Transverse colon (tissue), 4 donors: ENCODE data around the gene CSTB.

ENCODE experiments used
- EP300 ChIP-seq: sonication (generic); formaldehyde crosslinking; IDR thresholded peaks from one replicate; pipeline ENCODE4 v1.6.1; 2017; ENCODE audit warnings: antibody characterized with exemption, low read depth
- POLR2A ChIP-seq: fragments of 450-650 bp; IDR thresholded peaks from one replicate; pipeline ENCODE4 v1.6.1; 2016; ENCODE audit warnings: antibody characterized with exemption, mild to moderate bottlenecking, moderate library complexity
- POLR2AphosphoS5 ChIP-seq, 3 donors: sonication (generic); formaldehyde crosslinking; IDR thresholded peaks; one replicate each; pipeline ENCODE4 v1.6.1; 2016; ENCODE audit warnings: antibody characterized with exemption in 3 of 3
- TF ChIP-seq, protein P1 (sequence below), 5 experiments: fragments of 200-600 bp in 3 of 5; fragments of 450-650 bp in 2 of 5; sonication (generic) in 3 of 5; IDR thresholded peaks; 1 replicate in 2 of 5; 2 replicates in 3 of 5; pipeline ENCODE4 v1.5.1; 2016 to 2017; ENCODE audit warnings: antibody characterized with exemption in 5 of 5, inconsistent platforms in 3 of 5, mild to moderate bottlenecking in 2 of 5, moderate library complexity in 1 of 5

DNA sequence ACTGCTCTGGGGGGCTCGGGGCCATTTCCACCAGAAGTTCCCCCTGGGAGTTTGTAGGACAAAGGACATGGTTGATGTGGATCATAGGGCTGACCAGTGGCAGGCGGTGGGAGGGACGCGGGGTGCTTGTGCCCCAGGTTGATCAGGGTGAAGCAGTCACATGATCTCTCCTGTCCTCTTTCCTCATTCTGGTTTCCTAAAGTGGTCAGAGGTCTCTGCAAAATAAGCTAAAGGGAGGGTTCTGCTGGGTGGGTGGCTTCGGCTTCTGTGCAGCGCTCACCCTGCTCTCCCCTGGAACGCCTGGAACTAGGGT lies 48.0 kb downstream of the CSTB start:
- TF ChIP-seq POLR2A, result no peak
- TF ChIP-seq, protein P1, sequence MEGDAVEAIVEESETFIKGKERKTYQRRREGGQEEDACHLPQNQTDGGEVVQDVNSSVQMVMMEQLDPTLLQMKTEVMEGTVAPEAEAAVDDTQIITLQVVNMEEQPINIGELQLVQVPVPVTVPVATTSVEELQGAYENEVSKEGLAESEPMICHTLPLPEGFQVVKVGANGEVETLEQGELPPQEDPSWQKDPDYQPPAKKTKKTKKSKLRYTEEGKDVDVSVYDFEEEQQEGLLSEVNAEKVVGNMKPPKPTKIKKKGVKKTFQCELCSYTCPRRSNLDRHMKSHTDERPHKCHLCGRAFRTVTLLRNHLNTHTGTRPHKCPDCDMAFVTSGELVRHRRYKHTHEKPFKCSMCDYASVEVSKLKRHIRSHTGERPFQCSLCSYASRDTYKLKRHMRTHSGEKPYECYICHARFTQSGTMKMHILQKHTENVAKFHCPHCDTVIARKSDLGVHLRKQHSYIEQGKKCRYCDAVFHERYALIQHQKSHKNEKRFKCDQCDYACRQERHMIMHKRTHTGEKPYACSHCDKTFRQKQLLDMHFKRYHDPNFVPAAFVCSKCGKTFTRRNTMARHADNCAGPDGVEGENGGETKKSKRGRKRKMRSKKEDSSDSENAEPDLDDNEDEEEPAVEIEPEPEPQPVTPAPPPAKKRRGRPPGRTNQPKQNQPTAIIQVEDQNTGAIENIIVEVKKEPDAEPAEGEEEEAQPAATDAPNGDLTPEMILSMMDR (IDR thresholded peaks at IDR 0.05), result no peak
- TF ChIP-seq POLR2AphosphoS5 (IDR thresholded peaks at IDR 0.05), result no peak
- TF ChIP-seq EP300, result no peak
